T-helper 2 cell treated with Interferon-gamma antibody and Interleukin-4, amounts not matched to agents 100 ng/mL and 5 ng/mL, for 36 hours (primary cell): ENCODE results near the gene ARHGAP42. TPM values are rescaled to one million over a fixed set of nuclear protein-coding genes. Genes with fewer than 3 reads are reported as not detected.

Source experiments
- intact Hi-C: fragments of 100-400 bp; cut with micrococcal nuclease; formaldehyde crosslinking; loops from one replicate; pipeline ENCODE4 v1.15.1; 2023
- total RNA-seq: library from RNA; stranded (reverse); gene quantifications from 2 replicates; pipeline ENCODE4 v1.2.3, GENCODE V29; 2022

ARHGAP42 gene
- total RNA-seq, 1 donor from 2014 or later, result 0.16 TPM

DNA sequence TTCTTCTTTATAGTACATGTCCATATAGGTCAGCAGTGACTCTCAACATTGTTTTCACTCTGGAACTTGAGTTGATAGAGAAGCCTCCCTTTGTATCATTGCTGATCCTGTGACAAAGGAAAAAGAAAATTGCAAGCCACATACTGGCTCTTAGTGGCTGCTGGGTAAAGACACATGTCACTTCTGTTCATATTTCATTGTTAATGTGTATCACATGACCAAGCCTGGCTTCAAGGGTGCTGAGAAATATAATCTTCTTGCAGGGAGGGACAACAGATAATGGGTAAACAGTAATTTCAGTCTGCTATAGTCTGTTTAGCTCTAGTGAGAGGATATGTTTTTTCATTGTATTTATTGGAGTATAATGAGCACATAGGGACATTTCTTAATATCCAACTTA is 269.3 kb downstream of the ARHGAP42 start:
- intact Hi-C loops, result no loop called here

DNA sequence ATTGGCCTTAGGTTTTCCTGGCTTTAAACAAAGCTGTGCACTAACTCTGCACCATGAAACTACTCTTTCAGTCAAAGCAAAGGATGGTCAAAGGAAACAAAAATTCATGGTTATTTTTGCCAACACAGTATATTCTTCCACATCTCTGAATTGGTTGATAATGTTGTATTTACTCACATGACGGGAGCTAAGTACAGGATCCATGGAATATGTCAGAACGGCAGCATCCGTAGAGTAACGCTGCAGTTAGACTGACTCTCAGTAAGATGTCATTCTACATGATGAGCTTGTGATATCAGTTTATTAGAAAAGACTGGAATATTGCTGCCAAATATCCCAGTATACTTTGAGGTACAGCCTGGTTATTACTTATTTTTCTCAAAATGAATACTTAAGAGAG is 270.4 kb downstream of the ARHGAP42 start:
- intact Hi-C loops, result no loop called here

DNA sequence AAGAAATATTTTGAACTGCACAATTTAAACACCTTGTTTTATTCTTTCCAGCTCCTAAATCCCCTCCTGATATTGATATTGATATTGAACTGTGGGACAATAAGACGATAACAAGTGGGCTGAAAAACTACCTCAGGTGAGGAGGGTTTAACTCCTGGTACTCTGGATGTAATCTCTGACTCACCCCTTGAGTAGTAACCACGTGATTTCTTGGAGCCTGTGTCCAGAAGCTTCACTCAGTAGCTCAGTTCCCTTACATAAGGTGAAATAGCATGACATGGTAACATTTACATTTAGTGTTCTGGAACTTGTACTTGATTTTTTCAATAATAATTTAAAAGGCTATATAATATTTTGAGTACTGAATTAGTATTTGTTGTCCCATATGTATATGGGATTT is 274.5 kb downstream of the ARHGAP42 start:
- intact Hi-C loops, result no loop called here

DNA sequence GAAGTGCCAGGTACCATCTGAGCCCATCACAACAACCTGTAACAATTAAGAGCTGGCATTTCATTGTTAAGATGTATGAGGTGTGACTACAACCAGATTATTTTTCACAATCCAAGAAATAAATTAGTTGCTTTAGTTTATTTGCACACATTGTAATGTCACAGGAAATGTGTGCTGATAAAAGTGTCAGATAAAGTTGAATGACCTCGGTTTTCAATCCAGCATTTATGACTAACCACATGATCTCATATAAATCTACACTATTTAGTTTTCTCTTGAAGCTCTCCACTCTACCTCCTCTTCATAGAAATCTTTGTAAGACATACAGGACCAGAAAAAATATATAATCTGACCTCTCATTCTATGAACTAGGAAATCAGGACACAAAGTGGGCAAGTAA is 276.3 kb downstream of the ARHGAP42 start:
- intact Hi-C loops, result no loop called here

DNA sequence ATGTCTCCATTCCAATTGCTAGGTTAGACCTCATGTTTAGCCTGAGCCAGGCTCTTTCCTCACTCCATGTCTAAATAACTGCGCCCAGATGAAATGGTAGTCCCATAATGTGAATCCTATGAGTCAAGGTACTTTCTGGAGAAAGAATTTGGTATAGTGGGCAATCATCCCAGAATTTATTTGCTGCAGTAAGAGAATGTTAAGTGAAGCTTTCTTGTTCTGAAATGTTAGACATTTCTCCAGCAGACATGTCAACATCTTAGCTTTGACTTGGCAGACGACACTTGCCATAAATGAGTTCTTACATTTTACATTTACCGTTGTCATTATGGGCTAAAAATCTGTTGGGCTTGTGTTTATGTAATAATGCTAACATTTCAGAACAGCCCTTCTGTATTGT is 277.3 kb downstream of the ARHGAP42 start:
- intact Hi-C loops, result no loop called here

DNA sequence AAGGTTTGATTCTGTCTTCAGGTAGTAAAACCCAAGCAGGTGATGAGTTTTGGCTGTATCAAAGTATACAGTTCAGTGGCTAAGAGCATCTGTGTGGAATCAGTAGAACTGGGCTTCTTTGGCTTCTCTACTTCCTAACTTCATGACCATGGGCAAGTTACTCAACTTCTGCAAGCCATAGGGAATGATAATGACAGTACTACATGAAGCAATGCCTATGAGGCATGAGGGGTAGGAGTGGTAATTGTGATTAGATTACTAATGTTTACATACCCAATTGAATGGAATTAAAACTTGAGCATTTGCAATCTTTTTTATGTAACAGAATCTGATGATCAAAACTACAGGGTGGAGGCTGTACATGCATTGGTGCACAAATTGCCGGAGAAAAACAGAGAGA is 278.3 kb downstream of the ARHGAP42 start:
- intact Hi-C loops, result no loop called here

DNA sequence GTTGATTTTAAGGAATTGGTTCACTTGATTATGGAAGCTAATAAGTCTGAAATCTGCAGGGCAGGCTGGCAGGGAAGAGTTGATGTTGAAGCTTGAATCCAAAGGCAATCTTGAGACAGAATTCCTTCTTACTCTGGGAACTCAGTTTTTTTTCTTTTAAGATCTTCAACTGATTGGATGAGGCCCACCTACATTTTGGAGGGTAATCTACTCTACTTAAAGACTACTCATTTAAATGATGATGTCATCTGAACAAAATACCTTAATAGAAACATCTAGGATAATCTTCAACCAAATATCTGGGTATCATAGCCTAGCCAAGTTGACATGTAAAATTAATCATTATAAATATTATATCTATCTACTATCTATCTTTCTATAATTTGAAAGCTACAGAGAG is 279.3 kb downstream of the ARHGAP42 start:
- intact Hi-C loops, result no loop called here

DNA sequence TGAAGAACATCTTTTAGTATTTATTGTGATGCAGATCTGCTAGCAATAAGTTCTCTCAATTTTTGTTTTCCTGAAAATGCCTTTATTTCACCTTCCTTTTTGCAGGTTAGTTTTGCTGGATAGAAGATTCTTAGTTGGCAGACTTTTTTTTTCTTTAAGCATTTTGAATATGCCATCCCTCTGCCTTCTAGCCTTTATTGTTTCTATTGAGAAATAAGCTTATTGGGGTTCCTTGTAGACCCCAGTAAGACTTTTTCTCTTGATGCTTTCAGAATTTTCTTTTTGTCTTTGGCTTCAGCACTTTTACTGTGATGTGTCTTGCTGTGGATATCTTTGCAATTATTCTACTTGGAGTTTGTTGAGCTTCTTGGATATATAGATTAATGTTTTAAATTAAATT is 281.9 kb downstream of the ARHGAP42 start:
- intact Hi-C loops, result no loop called here

DNA sequence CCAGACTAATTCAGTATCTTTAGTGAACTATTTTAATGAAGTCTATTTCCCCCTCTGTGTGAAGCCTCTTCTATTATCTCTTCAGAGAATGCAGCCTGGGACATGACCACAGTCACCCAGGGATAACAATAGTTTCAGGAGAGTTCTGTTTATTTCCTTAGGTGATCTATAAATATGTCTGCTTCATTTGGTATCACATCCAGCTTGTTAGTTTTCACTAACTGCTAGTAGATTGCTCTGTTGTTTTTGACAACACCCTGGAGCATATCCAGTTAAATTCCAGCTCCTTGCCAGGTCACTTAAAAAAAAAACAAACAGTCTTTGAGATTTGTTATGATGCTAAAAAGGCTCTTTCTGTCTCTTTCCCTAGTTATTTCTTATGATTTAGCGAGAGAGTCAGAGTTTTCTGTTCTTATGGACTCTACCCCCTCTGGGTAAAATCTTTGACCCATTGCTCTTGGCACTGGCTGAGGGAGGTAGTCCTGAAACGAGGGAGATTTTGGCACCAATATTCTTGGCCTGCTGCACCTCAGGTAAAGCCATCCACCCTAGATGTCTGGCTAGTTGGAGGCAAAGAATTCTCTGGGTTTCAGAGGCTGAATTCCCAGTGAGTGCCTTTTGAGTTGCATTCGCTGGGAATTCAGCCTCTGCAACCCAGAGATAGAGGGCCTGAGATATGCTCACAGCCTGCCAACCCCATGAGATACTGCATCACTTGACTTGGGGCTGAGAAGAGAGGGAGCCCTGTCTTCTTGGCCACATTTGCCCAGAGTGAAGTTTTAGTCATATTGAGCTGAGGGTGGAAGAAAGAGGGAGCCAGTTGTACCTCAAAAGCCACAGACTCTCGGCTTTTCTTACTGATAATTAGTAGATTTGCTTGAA is 283.4 kb downstream of the ARHGAP42 start:
- intact Hi-C loops, result no loop called here

DNA sequence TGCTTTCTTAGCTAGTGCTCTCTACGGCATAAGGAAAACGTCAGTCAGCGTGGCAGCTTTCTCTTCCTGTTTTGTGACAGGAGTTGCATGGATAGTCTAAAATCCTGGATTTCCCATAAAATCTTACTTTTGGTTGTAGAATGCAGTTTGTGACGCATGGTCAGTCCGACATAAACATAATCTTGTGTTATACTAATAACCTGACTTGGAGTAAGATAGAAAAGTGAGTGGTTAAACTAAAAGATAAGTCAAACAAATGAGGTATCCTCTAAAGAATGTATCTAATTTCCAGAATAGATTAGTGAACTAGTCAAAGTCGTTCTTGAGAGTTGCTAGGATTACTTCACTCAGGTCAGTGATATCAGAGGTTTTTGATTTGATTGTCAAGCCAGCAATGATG is 285.0 kb downstream of the ARHGAP42 start:
- intact Hi-C loops, result no loop called here

DNA sequence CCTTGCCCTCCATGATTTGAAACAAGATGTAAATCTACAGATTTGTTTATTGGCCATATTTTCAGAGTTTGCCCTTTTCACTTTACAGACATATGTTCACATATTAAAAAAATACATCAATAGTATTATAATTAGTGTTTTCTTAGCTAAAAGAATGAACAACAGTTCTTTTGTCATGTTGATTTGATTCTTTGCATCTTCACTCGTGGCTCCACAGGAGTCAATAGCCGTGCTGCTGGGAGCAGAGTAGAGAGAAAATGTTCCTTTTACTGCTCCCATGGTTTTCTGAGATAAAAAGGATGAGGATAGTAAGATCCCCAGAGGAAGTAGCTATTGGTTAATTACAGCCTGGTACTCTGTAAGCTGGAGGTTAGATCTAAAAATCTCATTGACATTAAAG is 291.4 kb downstream of the ARHGAP42 start:
- intact Hi-C loops, result no loop called here

DNA sequence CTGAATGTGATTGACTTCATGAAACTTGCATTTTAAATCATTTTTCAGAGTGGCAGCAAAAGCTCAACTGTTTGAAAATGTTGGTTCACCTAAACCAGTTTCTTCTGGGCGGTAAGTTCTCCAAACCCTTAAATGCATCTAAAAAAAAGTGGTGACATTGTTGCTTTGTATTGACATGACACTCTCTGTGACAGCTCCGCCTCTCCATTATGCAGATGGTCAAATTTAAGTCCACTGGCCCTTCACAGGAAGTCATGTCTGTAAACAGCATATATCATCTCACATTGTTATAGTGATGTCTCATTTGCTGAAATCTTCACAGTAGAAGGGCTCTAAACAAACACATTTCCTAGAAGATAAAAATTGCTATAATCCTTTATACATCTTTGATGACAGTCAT is 291.9 kb downstream of the ARHGAP42 start:
- intact Hi-C loops, result no loop called here

DNA sequence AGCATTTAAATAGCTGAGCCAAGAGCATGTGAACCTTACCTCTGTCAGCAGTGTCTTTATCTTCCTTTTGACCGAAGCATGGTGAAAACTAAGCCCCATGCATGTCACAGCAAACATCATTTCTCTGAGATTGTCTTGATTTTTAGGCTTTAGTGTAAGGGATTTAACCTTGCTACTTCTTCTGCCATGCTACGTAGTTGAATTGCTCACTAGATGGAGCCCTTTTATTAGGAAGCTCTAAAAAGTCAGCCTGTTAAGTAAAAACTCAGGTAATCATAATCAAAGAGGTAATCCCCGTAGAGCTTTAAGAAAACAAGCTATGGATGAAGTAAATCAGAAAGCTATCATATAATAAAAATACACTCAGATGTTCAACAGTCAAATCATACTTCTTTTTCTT is 293.1 kb downstream of the ARHGAP42 start:
- intact Hi-C loops, result no loop called here

DNA sequence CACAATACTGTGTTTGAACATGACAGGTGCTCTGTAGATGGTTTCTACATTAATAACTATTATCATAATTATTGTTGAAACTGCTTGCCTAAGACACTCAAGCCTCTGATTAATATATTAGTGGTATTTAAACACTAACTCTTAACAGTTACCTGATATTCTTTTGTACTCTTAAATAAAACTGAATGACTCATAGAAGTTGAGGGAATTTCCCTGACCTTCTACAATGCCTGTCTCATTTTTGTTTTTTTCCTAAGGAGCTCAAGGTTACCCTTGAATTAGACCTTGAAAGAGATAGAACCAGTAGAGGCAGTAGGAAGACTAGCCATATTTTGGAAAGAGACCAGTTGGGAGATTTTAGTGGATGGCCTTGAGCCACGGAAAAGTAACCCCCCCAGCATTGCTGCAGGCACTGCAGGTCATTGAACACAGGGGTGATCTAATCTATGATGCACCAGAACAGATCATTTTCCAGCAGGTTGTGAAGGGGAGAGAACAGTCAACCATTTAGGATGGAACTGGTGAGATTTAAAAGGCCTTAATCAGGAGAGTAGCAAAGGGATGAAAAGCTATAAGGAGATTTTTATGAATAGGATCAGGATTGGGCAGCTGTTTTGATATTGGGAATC is 294.2 kb downstream of the ARHGAP42 start:
- intact Hi-C loops, result no loop called here

DNA sequence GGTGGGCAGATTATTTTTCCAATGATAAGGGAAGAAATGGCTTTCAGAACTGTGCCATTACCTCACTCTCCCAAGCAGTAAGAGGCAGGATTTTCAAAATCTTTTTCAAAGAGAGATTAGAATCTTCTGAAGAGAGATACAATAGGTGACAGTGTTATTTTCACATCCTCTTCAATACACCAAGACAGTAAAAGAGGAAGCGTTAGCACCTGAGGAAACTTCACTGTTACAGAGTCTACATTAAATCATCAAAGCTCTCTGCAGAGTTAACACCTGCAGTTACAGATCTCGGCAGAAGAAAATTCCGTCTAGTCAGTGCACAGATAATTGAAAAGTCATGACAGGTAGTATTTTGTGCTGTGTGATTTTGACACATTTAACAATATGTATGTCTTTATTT is 297.6 kb downstream of the ARHGAP42 start:
- intact Hi-C loops, result no loop called here

DNA sequence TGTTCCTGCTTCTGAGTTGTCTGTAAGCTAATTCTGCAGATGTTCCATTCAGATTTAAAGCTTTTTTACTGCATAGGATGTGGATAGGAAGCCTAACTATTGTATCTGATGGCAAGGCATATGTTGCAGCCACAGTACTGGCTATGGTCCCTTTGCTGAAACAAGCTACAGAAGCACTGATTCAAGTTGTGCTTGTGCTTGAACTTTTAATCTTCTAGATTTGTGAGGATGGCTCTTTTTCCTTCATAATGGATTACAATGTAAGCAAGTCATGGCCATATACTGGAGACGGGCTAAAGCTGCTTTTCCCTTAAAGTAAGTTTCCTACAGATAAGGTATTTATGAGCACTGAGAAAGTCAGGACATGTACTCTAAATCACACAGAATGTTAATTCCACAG is 303.8 kb downstream of the ARHGAP42 start:
- intact Hi-C loops, result no loop called here

DNA sequence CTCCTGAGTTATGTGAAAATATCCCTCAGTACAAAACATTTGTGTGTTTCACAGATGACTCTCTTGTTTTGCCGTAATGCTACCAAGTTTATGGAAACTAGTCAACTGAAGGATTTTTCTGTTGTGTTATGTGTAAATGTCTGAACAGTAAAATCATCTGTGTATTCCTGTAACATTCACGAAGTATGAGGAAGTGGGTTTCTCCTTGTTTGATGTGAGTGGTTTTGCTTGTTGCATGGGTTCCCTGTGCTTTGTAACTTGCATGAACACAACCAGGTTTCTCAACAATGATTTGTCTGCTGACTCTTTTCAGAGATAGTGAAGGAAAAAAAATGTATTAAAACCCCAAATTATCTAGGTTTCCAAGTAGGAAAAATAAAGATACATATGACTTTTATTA is 304.5 kb downstream of the ARHGAP42 start:
- intact Hi-C loops, result no loop called here

DNA sequence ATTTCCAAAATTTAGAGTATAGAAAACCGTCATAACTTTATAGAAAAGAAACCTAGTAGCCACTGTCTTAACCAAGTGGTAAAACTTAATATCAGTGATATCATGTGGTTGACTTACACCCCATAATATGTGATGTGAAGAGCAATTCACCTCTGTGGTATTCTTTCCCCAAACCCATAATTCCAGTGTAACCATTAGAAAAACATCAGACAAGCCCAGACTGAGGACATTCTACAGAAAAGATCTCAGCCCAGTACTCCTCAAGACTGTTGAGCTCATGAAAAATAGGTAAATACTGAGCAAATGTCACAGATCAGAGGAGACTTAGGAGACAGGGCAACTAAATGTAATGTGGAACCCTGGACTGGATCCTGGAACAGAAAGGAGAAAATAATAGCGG is 307.9 kb downstream of the ARHGAP42 start:
- intact Hi-C loops, result no loop called here

DNA sequence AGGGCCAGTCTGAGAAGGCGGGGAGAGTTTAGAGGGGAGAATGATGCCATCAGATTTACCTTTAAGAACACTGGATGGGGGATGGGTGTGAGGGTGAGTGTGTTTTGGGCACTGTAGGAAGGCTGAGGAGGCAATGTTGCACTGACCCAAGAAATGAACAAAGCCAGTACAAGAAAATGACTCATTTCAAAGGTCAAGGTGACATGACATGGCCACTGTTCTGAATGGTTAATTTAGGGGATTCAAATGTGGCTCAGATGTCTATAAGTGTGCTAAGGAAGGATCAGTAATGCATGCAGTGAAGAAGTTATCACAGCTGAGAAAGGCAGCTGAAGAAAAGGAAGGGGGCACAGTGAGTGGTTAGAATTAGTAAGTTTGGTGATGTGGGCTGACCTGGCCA is 312.7 kb downstream of the ARHGAP42 start:
- intact Hi-C loops, result no loop called here

DNA sequence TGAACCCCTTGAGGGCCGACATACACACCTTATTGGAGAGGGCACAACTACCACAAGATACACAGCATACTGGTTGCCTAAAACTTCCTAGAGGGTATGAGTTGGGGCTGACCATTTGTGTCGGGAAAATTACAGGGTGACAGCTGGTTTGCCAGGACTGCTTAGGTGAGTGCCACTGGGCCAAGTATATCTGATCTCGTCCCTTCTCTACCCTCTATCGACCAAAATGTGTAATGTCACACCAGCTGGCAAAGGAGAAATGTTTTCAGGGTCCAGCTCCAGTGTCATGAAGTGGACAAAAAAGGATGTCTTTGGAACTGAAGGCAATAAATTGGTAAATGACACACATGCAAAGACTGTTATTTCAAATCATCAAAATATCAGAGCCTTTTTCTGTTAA is 316.4 kb downstream of the ARHGAP42 start:
- intact Hi-C loops, result no loop called here

DNA sequence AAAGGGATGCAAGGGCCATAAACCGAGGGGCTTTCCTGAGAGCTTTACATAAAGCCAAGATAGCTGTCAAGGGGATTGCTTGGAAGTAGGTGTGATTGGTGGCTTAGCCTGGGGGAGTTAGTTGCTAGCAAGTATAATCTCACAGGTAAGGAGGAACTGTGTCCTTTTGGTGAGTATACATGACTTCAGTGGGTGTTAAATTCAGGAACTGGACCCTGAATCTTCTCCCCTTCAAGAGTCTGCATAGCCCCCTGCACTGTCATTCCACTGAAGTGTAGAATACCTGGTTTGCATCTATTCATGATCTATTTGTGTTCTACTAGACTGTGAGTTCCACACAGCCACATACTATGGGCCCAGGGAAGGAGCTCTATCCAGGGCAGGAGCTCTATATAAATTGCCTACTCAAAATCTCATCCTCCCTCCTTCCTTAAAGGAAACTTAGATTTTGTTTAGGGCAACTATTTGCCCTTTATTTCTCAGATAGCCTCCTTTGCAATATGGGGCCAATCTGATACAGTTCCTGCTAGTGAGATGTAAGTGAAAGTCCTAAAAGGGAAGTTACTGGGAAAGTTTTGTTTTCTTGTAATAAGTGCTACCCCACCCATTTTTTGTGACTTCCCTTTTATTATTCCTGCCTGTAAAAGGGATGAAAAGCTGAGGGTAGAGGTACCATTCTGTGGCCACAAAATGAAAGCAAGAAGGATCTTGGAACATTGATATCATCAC is 322.0 kb downstream of the ARHGAP42 start:
- intact Hi-C loops, result no loop called here

DNA sequence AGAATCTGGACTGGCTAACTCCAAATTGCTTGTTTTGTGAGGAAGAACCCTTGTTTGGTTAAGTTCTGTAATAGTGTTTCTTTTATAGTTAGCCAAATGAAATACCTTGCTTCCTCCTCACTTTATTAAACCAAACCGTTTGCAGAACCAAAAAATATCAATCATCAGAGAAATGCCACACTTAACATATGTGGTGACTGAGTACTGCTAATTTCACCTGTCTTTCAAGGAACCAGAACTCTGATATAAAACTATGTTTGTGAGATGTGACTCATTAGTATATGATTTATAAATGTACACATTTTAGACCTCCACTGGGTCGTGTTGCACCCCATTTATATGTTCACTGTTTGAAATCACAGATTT is 322.6 kb downstream of the ARHGAP42 start:
- intact Hi-C loops, result no loop called here
